Measurements from ENCODE around the gene CCT6A.
A peak's percentile ranks its signal among the peaks of the same experiment; 100 is the strongest.

The CCT6A gene

DNA sequence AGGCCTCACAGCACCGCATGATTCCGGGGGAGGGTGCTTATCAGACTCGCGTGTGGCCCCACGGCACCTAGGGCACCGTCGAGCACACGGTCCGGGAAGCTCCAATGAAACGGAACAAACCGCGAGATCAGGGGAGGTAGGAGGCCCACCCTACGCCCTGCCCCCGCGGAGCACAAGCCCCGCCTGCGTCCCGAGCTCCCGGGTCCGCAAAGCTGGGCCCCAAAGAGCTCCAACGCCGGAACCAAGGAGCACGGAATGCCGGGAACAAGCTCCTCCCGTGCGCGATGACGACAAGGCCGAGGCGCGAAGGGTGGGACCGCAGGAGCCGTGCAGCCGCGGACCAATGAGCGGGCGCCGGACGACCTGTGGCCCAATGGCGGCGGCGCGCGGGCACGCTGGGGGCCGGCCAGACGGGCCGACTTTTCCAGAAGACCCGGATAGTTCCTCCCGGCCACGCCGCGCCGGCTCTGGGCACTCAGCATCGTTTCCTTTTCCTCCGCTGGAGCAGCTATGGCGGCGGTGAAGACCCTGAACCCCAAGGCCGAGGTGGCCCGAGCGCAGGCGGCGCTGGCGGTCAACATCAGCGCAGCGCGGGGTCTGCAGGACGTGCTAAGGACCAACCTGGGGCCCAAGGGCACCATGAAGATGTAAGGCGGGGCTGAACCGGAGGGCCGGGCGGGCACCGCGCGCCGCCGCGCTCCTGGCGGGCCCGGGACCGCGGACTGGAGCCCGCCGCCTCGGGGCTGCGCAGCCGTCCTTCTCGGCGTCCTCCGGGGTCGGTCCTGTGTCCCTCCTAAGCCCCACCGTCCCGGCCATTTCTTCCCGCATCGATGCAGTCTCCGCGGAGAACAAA lies at the start of gene CCT6A, which contains the start of gene PSPH (continued):
- TF ChIP-seq, protein P1, sequence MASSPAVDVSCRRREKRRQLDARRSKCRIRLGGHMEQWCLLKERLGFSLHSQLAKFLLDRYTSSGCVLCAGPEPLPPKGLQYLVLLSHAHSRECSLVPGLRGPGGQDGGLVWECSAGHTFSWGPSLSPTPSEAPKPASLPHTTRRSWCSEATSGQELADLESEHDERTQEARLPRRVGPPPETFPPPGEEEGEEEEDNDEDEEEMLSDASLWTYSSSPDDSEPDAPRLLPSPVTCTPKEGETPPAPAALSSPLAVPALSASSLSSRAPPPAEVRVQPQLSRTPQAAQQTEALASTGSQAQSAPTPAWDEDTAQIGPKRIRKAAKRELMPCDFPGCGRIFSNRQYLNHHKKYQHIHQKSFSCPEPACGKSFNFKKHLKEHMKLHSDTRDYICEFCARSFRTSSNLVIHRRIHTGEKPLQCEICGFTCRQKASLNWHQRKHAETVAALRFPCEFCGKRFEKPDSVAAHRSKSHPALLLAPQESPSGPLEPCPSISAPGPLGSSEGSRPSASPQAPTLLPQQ (tag by site-specific recombination; IDR thresholded peaks at IDR 0.05) = peak; percentile 79
- TF ChIP-seq ZNF843 (tag by site-specific recombination; IDR thresholded peaks at IDR 0.05) (peak; percentile 24; the same call in 1 of the 2 replicates), ZNF155 (tag by site-specific recombination; IDR thresholded peaks at IDR 0.05) (no peak), ZFHX2 (tag by site-specific recombination; conservative IDR thresholded peaks at IDR 0.05) (peak; percentile 79), TCF7L2 (IDR thresholded peaks at IDR 0.05; ENCODE audit: borderline replicate concordance, low read depth, low read length) (no peak)

DNA sequence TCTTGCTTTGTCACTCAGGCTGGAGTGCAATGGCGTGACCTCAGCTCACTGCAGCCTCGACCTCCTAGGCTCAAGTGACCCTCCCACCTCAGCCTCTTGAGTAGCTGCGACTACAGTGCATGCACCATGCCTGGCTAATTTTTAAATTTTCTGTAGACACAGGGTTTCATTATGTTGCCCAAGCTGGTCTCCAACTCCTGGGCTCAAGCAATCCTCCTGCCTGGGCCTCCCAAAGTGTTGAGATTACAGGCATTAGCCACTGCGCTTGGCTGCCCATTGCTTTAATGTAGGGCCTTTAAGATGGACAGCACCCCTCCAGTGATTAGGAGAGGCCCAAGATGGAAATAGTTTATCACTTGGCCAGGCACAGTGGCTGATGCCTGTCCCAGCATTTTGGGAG lies 47.8 kb upstream of the CCT6A start:
- TF ChIP-seq ZNF157 (tag by site-specific recombination; IDR thresholded peaks at IDR 0.05) (no peak), ZFP41 (tag by site-specific recombination; IDR thresholded peaks at IDR 0.05; ENCODE audit: borderline replicate concordance) (no peak), KLF9 (tag by site-specific recombination; IDR thresholded peaks at IDR 0.05; ENCODE audit: low read depth) (no peak), ZNF621 (tag by site-specific recombination; IDR thresholded peaks at IDR 0.05) (no peak), ZNF48 (tag by site-specific recombination; IDR thresholded peaks at IDR 0.05) (no peak), YY2 (tag by site-specific recombination; IDR thresholded peaks at IDR 0.05) (no peak), ZNF629 (tag by site-specific recombination; IDR thresholded peaks at IDR 0.05) (no peak), ZNF707 (tag by site-specific recombination; IDR thresholded peaks at IDR 0.05) (no peak), REPIN1 (tag by site-specific recombination; IDR thresholded peaks at IDR 0.05; ENCODE audit: low read depth) (no peak), HOXC10 (CRISPR knock-in tag; IDR thresholded peaks at IDR 0.05) (no peak), KLF10 (tag by site-specific recombination; IDR thresholded peaks at IDR 0.05) (no peak), ZNF2 (tag by site-specific recombination; IDR thresholded peaks at IDR 0.05) (no peak), ZNF223 (tag by site-specific recombination; IDR thresholded peaks at IDR 0.05) (no peak), ZNF140 (tag by site-specific recombination; IDR thresholded peaks at IDR 0.05) (no peak), ZEB2 (tag by site-specific recombination; IDR thresholded peaks at IDR 0.05) (no peak), ZNF777 (tag by site-specific recombination; IDR thresholded peaks at IDR 0.05; ENCODE audit: borderline replicate concordance) (no peak), ZNF23 (tag by site-specific recombination; IDR thresholded peaks at IDR 0.05; ENCODE audit: borderline replicate concordance) (no peak), ZNF133 (tag by site-specific recombination; IDR thresholded peaks at IDR 0.05) (no peak), ZNF776 (tag by site-specific recombination; IDR thresholded peaks at IDR 0.05; ENCODE audit: borderline replicate concordance) (no peak)
- TF ChIP-seq, protein P2, sequence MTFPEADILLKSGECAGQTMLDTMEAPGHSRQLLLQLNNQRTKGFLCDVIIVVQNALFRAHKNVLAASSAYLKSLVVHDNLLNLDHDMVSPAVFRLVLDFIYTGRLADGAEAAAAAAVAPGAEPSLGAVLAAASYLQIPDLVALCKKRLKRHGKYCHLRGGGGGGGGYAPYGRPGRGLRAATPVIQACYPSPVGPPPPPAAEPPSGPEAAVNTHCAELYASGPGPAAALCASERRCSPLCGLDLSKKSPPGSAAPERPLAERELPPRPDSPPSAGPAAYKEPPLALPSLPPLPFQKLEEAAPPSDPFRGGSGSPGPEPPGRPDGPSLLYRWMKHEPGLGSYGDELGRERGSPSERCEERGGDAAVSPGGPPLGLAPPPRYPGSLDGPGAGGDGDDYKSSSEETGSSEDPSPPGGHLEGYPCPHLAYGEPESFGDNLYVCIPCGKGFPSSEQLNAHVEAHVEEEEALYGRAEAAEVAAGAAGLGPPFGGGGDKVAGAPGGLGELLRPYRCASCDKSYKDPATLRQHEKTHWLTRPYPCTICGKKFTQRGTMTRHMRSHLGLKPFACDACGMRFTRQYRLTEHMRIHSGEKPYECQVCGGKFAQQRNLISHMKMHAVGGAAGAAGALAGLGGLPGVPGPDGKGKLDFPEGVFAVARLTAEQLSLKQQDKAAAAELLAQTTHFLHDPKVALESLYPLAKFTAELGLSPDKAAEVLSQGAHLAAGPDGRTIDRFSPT (tag by site-specific recombination; IDR thresholded peaks at IDR 0.05) = no peak
- Histone ChIP-seq H3K36me3 (ENCODE audit: control insufficient read depth in 2 of 2, insufficient read depth in 1 of 2, low read length in 2 of 2) (peaks cover 4 to 15% of the 10 kb centered on the region in 2 experiments; a peak in 1 of 3 replicates), H3K27ac (ENCODE audit: extremely low read depth, low read depth, low read length) (no peak overlapping the region), H3K4me1 (ENCODE audit: control insufficient read depth, insufficient read depth, low read length) (no peaks in the 10 kb centered on the region), H3K4me3 (ENCODE audit: low read depth, low read length) (no peak overlapping the region), H3K9me3 (ENCODE audit: control insufficient read depth, insufficient read depth, low read depth, low read length) (no peaks in the 10 kb centered on the region)
- ChIA-PET CTCF (interaction anchor here (0.7 to 1.7 kb wide), 6 partner anchors 9 to 1351 kb away, joined by 4 to 6 read pairs (median 4); no protein-coding TSS in a partner anchor), POLR2A (interaction anchor here (1.1 kb wide), 1 partner anchor 30 kb away, joined by 4 read pairs; no protein-coding TSS in a partner anchor)
